Measurements from ENCODE around the gene ILF3. TPM values are rescaled to one million over a fixed set of nuclear protein-coding genes. Genes with fewer than 3 reads are reported as not detected.

The ILF3 gene
- total RNA-seq, 1 experiment from 2014 or later, result 430 TPM

- CTCF ChIA-PET, result interaction anchor here (1.5 to 5.7 kb wide), 5 partner anchors 16 to 443 kb away, joined by 3 to 43 read pairs (median 23); partner anchors contain the start of gene DNM2
- ATAC-seq, result no peak; the same call in 1 of the 2 replicates
- peak overlapping the region; percentile 67 to 95 for H3K4me3 ChIP-seq (replicated peaks in 1 of 2; ENCODE audit: low read depth in 1 of 2, low read length in 2 of 2)
- peaks cover 8 to 19% of the 10 kb centered on the region in 2 experiments for H3K4me1 ChIP-seq (ENCODE audit: control insufficient read depth in 1 of 2, insufficient read depth in 2 of 2, low read length in 2 of 2)
- BruUV-seq (replicated peaks), result no TSS peak
- DNase-seq (ENCODE audit: low read depth, low spot score), result no peak
- H3K9ac ChIP-seq (ENCODE audit: low read length), result peak overlapping the region; percentile 91
- intact Hi-C loops (cut with micrococcal nuclease), result loop anchor here (2.0 kb wide), 1 partner anchor 121 kb away; no protein-coding TSS in a partner anchor
- peaks cover 0 to 6% of the 10 kb centered on the region in 2 experiments; a peak in 1 of 4 replicates for H3K36me3 ChIP-seq (ENCODE audit: control insufficient read depth in 1 of 2, insufficient read depth in 2 of 2, low read length in 2 of 2)
- peak overlapping the region; percentile 78 for H3K27ac ChIP-seq (ENCODE audit: low read depth, low read length)
- RAD21 ChIA-PET (ENCODE audit: low non-redundant PET in 1 of 2, low total read pairs in 2 of 2, uncharacterized antibody in 2 of 2, unreplicated experiment in 2 of 2), result no interaction called here
- peak overlapping the region; percentile 92 for H3K4me2 ChIP-seq (ENCODE audit: low read length)
- peaks cover 11% of the 10 kb centered on the region for H3K79me2 ChIP-seq (ENCODE audit: insufficient read depth, low read length)
- H3K9me3 ChIP-seq (ENCODE audit: control insufficient read depth in 1 of 2, insufficient read depth in 1 of 2, low read depth in 1 of 2, low read length in 2 of 2), result no peaks in the 10 kb centered on the region
- no peaks in the 10 kb centered on the region for H3K9me2 ChIP-seq (ENCODE audit: insufficient read depth)
- H3K27me3 ChIP-seq (ENCODE audit: insufficient read depth, low read length), result no peaks in the 10 kb centered on the region
- no peaks in the 10 kb centered on the region for H4K20me1 ChIP-seq (ENCODE audit: insufficient read depth)
- POLR2A ChIA-PET, result interaction anchor here (1.5 to 2.0 kb wide), 2 partner anchors 8 to 16 kb away, joined by 4 to 5 read pairs; partner anchors contain the start of gene DNM2
- H2AFZ ChIP-seq (ENCODE audit: low read depth, low read length, poor library complexity, severe bottlenecking), result no peak overlapping the region
- TF ChIP-seq POLR2AphosphoS5 (IDR thresholded peaks at IDR 0.05; ENCODE audit: low read depth, low read length), result no peak
- TF ChIP-seq SP1 (IDR thresholded peaks at IDR 0.05; ENCODE audit: low read depth), result no peak
- TF ChIP-seq ZNF274 (IDR thresholded peaks at IDR 0.05; ENCODE audit: low read depth, low read length), result no peak
- TF ChIP-seq ZFX (IDR thresholded peaks at IDR 0.05), result no peak
- TF ChIP-seq REST (IDR thresholded peaks at IDR 0.05; ENCODE audit: low read depth), result no peak
- no peak for TF ChIP-seq ELF1 (IDR thresholded peaks at IDR 0.05; ENCODE audit: borderline replicate concordance, low read depth)
- no peak for TF ChIP-seq POLR2A (IDR thresholded peaks at IDR 0.05; ENCODE audit: borderline replicate concordance, extremely low read depth, insufficient read depth, insufficient read length)
Measured at GRCh38 chr19:10701955-10702525, 47.9 kb downstream of the ILF3 start.
